VCaP (cell line): ENCODE results near the gene KIF1C.

Source experiments
- H3K27ac ChIP-seq: fragments of 450-650 bp; 2 replicates; pipeline ENCODE4 v1.5.1; 2017
- TF ChIP-seq, protein P1 (sequence below): fragments of 450-650 bp; conservative IDR thresholded peaks from 2 replicates; pipeline ENCODE4 v1.5.1; 2017; ENCODE audit warnings: mild to moderate bottlenecking, moderate library complexity

KIF1C gene

DNA sequence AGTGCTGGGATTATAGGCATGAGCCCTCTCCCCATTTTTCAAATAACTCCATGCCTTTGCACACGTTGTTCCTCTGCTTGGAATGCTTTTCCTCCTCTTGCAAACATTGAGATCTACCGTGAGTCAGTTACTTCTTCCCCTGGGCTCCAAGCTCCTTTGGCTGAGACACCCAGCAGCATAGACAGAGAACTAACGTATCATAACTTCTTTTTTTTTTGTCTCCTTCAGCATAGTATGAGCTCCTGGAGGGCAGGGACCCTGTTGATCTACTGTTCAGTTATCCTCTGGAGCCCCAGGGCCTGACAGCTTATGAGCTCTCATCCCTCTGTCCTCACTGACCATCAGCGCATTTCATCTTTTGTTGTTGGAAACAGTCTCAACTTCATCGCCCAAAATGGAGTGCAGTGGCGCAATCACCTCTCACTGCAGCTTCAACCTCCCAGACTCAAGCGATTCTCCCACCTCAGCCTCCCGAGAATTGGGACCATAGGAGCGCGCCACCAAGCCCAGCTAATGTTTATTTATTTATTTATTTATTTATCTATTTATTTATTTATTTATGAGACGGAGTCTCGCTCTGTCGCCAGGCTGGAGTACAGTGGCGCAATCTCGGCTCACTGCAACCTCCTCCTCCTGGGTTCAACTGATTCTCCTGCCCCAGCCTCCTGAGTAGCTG, 32.3 kb upstream of the KIF1C start:
- no peak overlapping the region for H3K27ac ChIP-seq
- TF ChIP-seq, protein P1, sequence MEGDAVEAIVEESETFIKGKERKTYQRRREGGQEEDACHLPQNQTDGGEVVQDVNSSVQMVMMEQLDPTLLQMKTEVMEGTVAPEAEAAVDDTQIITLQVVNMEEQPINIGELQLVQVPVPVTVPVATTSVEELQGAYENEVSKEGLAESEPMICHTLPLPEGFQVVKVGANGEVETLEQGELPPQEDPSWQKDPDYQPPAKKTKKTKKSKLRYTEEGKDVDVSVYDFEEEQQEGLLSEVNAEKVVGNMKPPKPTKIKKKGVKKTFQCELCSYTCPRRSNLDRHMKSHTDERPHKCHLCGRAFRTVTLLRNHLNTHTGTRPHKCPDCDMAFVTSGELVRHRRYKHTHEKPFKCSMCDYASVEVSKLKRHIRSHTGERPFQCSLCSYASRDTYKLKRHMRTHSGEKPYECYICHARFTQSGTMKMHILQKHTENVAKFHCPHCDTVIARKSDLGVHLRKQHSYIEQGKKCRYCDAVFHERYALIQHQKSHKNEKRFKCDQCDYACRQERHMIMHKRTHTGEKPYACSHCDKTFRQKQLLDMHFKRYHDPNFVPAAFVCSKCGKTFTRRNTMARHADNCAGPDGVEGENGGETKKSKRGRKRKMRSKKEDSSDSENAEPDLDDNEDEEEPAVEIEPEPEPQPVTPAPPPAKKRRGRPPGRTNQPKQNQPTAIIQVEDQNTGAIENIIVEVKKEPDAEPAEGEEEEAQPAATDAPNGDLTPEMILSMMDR: no peak

DNA sequence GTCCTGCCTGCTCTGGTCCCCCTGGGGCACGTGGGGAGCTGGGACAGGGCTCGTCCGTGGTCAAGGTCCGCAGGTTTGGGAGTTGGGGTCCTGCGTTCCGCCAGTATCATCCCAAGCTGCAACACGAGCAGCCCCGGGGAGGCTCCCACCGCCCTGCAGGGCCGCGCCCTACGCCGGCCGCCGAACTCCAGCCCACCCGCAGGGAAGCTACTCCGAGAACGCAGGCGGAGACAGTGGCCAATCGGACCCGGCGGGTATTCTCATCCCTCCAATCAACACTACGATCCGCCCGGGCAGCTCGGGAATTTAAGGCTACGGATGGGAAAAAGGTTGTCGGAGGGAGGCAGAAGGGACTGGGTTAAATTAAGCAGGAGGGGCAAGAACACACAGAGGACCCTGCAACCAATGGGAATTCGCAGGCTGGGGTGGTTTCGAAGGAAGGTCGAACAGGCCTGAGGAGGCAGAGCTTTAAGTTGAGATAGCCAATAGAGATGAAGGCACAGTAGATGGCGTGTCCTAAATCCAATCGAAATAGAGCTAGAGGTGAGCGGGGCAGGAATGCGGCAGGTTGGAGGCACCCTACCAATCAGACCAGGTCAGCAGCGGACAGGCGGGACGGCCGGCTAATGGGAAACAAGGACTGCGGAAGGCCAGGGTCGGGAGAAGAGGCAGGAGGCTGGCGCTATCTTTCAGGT, 30.8 kb upstream of the KIF1C start:
- TF ChIP-seq, protein P1: no peak
- H3K27ac ChIP-seq: peak overlapping the region; percentile 85

DNA sequence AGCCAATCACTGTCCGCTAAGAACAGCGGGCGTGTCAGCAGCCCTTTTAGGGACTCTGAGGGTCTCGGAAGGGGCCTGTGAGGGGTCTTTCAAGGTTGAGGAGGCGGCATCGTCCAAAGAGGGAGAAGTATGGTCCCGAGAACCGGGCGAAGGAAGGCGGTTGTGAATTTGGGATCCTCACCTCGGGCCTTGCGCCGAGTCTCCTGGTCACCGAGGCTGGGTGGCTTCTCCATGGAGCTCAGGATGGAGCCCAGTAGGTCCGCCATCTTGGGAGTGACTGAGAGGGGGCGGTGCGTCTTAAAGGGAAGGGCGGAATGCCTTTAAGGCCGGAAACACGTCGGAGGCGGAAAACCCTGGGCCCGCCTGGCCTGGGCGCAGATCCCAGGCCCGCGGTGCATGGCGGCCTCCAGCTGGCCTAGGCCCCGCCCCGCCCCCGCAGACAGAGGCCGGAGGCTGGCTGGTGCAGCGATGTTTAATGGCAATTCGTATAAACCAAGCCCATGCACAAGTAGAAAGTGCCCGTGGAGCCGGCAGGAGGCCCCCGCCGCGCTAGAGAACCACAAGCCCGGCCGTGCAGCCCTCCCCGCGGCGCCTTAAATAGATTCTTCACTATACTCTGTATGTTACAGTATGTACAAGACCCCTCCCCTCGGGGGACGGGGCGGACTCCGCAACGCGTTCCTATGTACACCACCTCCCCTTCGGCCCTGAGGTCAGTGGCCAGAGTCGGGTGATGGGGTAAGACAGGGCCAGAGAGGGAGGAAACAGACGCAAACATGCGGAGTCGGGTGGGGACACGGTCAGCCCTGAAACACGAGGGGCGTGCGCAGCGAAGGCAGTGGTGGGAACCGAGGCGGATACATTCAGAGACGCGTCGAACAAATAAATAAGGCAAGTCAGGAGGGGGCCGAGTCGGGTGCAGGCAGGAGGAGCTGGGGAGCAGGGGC, 29.9 kb upstream of the KIF1C start, which contains the start of gene SPAG7:
Gene SPAG7 (minus strand): TSS at position 279 of the 947 bp plus-strand sequence. CDS start 13 bp downstream, at position 266.
- H3K27ac ChIP-seq: peak within 1 kb of the TSS; percentile 85
- TF ChIP-seq, protein P1: no peak

DNA sequence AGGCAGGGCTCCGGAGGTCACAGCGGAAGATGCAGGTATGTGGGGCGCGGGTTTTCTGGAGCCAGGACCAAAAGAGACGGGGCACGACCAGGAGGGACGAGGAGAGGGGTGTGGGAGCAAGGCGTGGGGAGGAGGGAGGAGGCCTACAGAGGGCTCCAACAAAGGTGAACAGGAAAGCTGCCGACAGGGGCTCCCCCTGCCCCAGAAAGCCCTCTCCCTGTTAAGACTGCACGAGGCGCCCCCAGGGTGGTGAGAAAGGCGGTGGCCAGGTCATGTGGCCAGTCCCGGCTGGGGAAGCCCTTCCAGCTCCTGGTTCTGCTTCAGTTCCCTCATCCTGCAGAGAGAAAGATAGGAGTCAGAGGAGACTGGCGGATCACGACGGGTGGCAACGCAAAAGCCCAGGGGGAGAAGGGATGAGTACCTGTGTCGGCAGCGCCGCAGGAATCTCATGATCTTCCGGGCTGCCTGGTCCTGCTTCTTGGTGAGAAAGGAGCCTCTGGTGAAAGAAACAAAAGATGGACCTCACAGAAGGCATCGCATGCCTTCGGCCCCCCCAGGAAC, 29.2 kb upstream of the KIF1C start:
- H3K27ac ChIP-seq: peak overlapping the region; percentile 85
- TF ChIP-seq, protein P1: no peak

DNA sequence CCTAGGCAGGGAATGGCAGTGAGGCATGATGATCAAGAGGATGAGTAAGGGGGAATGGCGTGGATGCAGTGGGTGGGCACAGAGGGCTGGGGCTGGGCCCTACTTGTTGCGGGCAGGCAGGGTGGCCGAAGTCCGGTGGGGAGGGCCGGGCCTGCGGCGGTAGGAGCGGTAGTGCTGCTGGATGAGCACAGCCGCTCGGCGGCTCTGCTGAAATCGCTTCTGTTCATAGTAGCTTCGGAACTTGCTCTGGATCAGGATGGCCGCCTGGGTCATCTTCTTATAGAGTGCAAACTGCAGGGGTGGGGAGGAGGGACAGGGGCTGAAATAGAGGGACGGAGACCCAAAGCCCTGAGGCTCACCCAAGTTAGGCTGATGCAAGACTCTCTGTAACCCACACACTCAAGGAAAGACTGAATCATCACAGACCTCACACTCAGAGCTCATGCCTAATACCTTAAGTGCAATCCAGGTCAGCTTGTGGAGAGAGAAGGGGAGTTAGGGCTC, 28.7 kb upstream of the KIF1C start:
- TF ChIP-seq, protein P1: no peak
- H3K27ac ChIP-seq: peak overlapping the region; percentile 85

DNA sequence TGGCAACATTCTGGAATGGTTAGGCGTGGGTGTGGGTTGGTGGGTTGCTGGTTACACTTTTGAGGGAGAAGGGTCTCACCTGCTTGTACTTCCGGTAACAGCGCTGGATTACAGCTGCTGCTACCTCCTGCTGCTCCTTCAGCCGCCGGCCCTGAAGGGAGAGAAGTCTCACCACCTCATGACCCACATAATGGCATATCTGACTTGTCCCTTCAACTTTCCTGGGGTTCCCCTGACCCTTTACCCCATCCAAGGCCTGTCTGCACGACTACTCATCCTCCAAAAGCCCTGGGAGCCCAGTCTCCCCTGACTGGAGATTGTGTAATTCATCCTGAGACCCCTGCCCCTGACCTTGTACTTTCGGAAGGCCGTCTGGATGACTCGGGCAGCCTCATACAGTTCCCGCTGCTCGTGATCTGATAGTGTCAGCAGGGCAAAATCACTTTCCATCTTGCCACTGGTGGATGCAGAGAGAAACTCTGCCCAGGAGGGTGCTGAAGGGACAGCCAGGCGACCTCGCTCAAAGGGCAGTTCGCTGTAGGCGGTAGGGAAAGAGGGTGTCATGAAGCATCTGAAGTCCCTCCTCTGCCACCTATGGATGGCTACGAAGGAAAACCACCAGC, 28.1 kb upstream of the KIF1C start:
- peak overlapping the region; percentile 85; the same call in 1 of the 2 replicates for H3K27ac ChIP-seq

More for the DNA sequence above, 28.1 kb upstream of the KIF1C start:
- TF ChIP-seq, protein P1: no peak
